OCI-LY1 (cell line): Measurements from ENCODE around the gene MTUS2.

Experiments used
- H2AFZ ChIP-seq: fragments of 200-600 bp; sonication (generic), shearing (Covaris generic); 2 replicates; pipeline ENCODE4 v1.6.0; 2014; ENCODE audit warnings: antibody characterized with exemption, mild to moderate bottlenecking, low read length
- H3F3A ChIP-seq: fragments of 200-600 bp; sonication (generic), shearing (Covaris generic); 2 replicates; pipeline ENCODE4 v1.6.0; 2014; ENCODE audit warnings: mild to moderate bottlenecking, antibody characterized with exemption, low read length, moderate library complexity; ENCODE audit not compliant: insufficient read depth
- H3K27ac ChIP-seq: fragments of 200-600 bp; sonication (generic); 2 replicates; pipeline ENCODE4 v1.5.1; 2014; ENCODE audit warnings: low read length, mixed run types, mild to moderate bottlenecking, low read depth; ENCODE audit not compliant: poor library complexity, severe bottlenecking
- H3K27me3 ChIP-seq: fragments of 200-600 bp; sonication (generic); 2 replicates; pipeline ENCODE4 v1.6.0; 2014; ENCODE audit warnings: antibody characterized with exemption, mild to moderate bottlenecking, low read length, moderate library complexity; ENCODE audit not compliant: insufficient read depth
- H3K36me3 ChIP-seq: fragments of 200-600 bp; sonication (generic); 2 replicates; pipeline ENCODE4 v1.6.1; 2014; ENCODE audit warnings: mild to moderate bottlenecking, antibody characterized with exemption, low read length, moderate library complexity, mixed read lengths; ENCODE audit not compliant: insufficient read depth
- H3K4me1 ChIP-seq: fragments of 200-600 bp; sonication (generic); 2 replicates; pipeline ENCODE4 v1.5.1; 2014; ENCODE audit warnings: mild to moderate bottlenecking, low read length, moderate library complexity; ENCODE audit not compliant: insufficient read depth, severe bottlenecking
- H3K4me2 ChIP-seq: fragments of 200-600 bp; sonication (generic), shearing (Covaris generic); 2 replicates; pipeline ENCODE4 v1.6.1; 2014; ENCODE audit warnings: low read length
- H3K4me3 ChIP-seq: fragments of 200-600 bp; sonication (generic); 2 replicates; pipeline ENCODE4 v1.5.1; 2014; ENCODE audit warnings: low read length, low read depth, mild to moderate bottlenecking, mixed read lengths; ENCODE audit not compliant: poor library complexity, severe bottlenecking
- H3K79me2 ChIP-seq: fragments of 200-600 bp; shearing (Covaris generic); 2 replicates; pipeline ENCODE4 v1.6.1; 2016; ENCODE audit warnings: mixed run types, low read length, mixed read lengths; ENCODE audit not compliant: insufficient read depth
- H3K9ac ChIP-seq: fragments of 200-600 bp; sonication (generic), shearing (Covaris generic); 2 replicates; pipeline ENCODE4 v1.6.1; 2014; ENCODE audit warnings: mild to moderate bottlenecking, low read length, mixed read lengths
- H3K9me2 ChIP-seq: fragments of 200-600 bp; sonication (generic), shearing (Covaris generic); 2 replicates; pipeline ENCODE4 v1.6.1; 2014; ENCODE audit warnings: low read depth, mild to moderate bottlenecking, low read length, mixed read lengths
- H3K9me3 ChIP-seq: fragments of 200-600 bp; shearing (Covaris generic); 2 replicates; pipeline ENCODE4 v1.6.1; 2014; ENCODE audit warnings: low read length, mixed read lengths
- H4K20me1 ChIP-seq: fragments of 200-600 bp; sonication (generic), shearing (Covaris generic); 2 replicates; pipeline ENCODE4 v1.6.0; 2016; ENCODE audit warnings: mild to moderate bottlenecking, low read length; ENCODE audit not compliant: insufficient read depth
- CTCF ChIP-seq: fragments of 200-600 bp; sonication (generic), shearing (Covaris generic); IDR thresholded peaks from 2 replicates; pipeline ENCODE4 v1.5.1; 2017; ENCODE audit warnings: mild to moderate bottlenecking, antibody characterized with exemption, low read length, moderate library complexity, mixed read lengths
- EZH2 ChIP-seq: fragments of 200-600 bp; sonication (generic), shearing (Covaris generic); IDR thresholded peaks from 2 replicates; pipeline ENCODE4 v1.8.0; 2017; ENCODE audit warnings: borderline replicate concordance, mixed run types, mild to moderate bottlenecking, antibody characterized with exemption, low read length, moderate library complexity, mixed read lengths

Gene MTUS2

GRCh38 chr13:29271606-29272005 is 451.5 kb downstream of the MTUS2 start:
- Histone ChIP-seq H3K9ac (no peak overlapping the region), H3K27me3 (no peaks in the 10 kb centered on the region), H3F3A (no peaks in the 10 kb centered on the region), H4K20me1 (no peaks in the 10 kb centered on the region), H3K27ac (no peak overlapping the region), H3K9me3 (no peaks in the 10 kb centered on the region), H2AFZ (no peak overlapping the region), H3K36me3 (no peaks in the 10 kb centered on the region), H3K79me2 (no peaks in the 10 kb centered on the region), H3K4me3 (no peak overlapping the region), H3K4me1 (no peaks in the 10 kb centered on the region), H3K4me2 (no peak overlapping the region), H3K9me2 (no peaks in the 10 kb centered on the region)
- no peak for TF ChIP-seq EZH2
- TF ChIP-seq CTCF, result no peak

- Histone ChIP-seq H3F3A (no peaks in the 10 kb centered on the region), H3K27ac (no peak overlapping the region), H3K4me3 (no peak overlapping the region), H3K4me1 (no peaks in the 10 kb centered on the region), H2AFZ (no peak overlapping the region), H4K20me1 (no peaks in the 10 kb centered on the region), H3K36me3 (no peaks in the 10 kb centered on the region), H3K79me2 (no peaks in the 10 kb centered on the region), H3K4me2 (no peak overlapping the region), H3K9ac (no peak overlapping the region), H3K9me2 (no peaks in the 10 kb centered on the region), H3K27me3 (no peaks in the 10 kb centered on the region), H3K9me3 (no peaks in the 10 kb centered on the region)
- TF ChIP-seq EZH2 (no peak), CTCF (no peak)
These were observed 459.5 kb downstream of the MTUS2 start for GRCh38 chr13:29279356-29280254.

GRCh38 chr13:29281932-29282495 is 461.9 kb downstream of the MTUS2 start:
- no peak overlapping the region for H3K4me2 ChIP-seq
- no peak overlapping the region for H3K27ac ChIP-seq
- no peak overlapping the region for H3K4me3 ChIP-seq
- H2AFZ ChIP-seq, result no peak overlapping the region
- H4K20me1 ChIP-seq, result no peaks in the 10 kb centered on the region
- H3K9ac ChIP-seq, result no peak overlapping the region
- no peaks in the 10 kb centered on the region for H3K9me2 ChIP-seq
- H3K9me3 ChIP-seq, result no peaks in the 10 kb centered on the region
- H3K4me1 ChIP-seq, result no peaks in the 10 kb centered on the region
- no peaks in the 10 kb centered on the region for H3K27me3 ChIP-seq
- no peak for TF ChIP-seq EZH2
- TF ChIP-seq CTCF, result no peak
- no peaks in the 10 kb centered on the region for H3K36me3 ChIP-seq
- no peaks in the 10 kb centered on the region for H3F3A ChIP-seq
- no peaks in the 10 kb centered on the region for H3K79me2 ChIP-seq
